ENCODE results near the gene MRAS.
"Not testable (repeated sequence)": the region's sequence is repeated elsewhere in the genome, so short reads cannot be mapped to it uniquely, and the experiment has no call there.

The MRAS gene

GRCh38 chr3:138445236-138445635 lies 96.9 kb downstream of the MRAS start:
- DNase-seq (ENCODE audit: low spot score): no peak

- no peak for DNase-seq (ENCODE audit: low spot score)
Observed at GRCh38 chr3:138445654-138446053, 97.3 kb downstream of the MRAS start.

GRCh38 chr3:138448631-138449030 lies 100.3 kb downstream of the MRAS start:
- DNase-seq (ENCODE audit: low spot score): no peak

GRCh38 chr3:138449490-138449889 lies 101.1 kb downstream of the MRAS start:
- no peak for DNase-seq (ENCODE audit: low spot score)

- no peak for DNase-seq (ENCODE audit: low spot score)
Observed at GRCh38 chr3:138450181-138450580, 101.8 kb downstream of the MRAS start.

- no peak for DNase-seq (ENCODE audit: low spot score)
Observed at GRCh38 chr3:138450704-138451424, 102.5 kb downstream of the MRAS start.

GRCh38 chr3:138451595-138452162 lies 103.3 kb downstream of the MRAS start:
- DNase-seq (ENCODE audit: low spot score): no peak

- no peak for DNase-seq (ENCODE audit: low spot score)
Observed at GRCh38 chr3:138452436-138452835, 104.1 kb downstream of the MRAS start.

GRCh38 chr3:138453940-138454339 lies 105.6 kb downstream of the MRAS start:
- not testable (repeated sequence) for DNase-seq (ENCODE audit: low spot score)
